Tibial nerve (tissue), 4 donors: Measurements from ENCODE around the gene FBN1. TPM values are rescaled to one million over a fixed set of nuclear protein-coding genes. Genes with fewer than 3 reads are reported as not detected.
A peak's percentile ranks its signal among the peaks of the same experiment; 100 is the strongest.

Experiments
- DNase-seq, 2 donors: peaks; one replicate each; pipeline ENCODE4 v3.0.0-alpha.2; 2019; ENCODE audit warnings: low spot score in 2 of 2
- H3K27ac ChIP-seq, 4 donors: fragments of 200-600 bp; sonication (generic) in 3 of 4; one replicate each; pipeline ENCODE4 v1.5.1; 2017 to 2019; ENCODE audit warnings: mild to moderate bottlenecking in 1 of 4
- H3K27me3 ChIP-seq, 2 donors: fragments of 200-600 bp; sonication (generic) in 1 of 2; one replicate each; pipeline versions ENCODE4 v1.5.1 to v1.6.0; 2017 to 2019
- H3K36me3 ChIP-seq, 3 donors: fragments of 200-600 bp; sonication (generic); one replicate each; pipeline ENCODE4 v1.5.1; 2018 to 2019
- H3K4me1 ChIP-seq, 4 donors: fragments of 200-600 bp; sonication (generic) in 3 of 4; one replicate each; pipeline ENCODE4 v1.5.1; 2017 to 2019
- H3K4me3 ChIP-seq, 4 donors: fragments of 200-600 bp; sonication (generic) in 3 of 4; one replicate each; pipeline ENCODE4 v1.5.1; 2017 to 2019; ENCODE audit warnings: mild to moderate bottlenecking in 1 of 4, moderate library complexity in 1 of 4
- H3K9me3 ChIP-seq, 4 donors: fragments of 200-600 bp; sonication (generic) in 3 of 4; one replicate each; pipeline ENCODE4 v1.5.1; 2017 to 2019
- CTCF ChIP-seq, 5 experiments: fragments of 200-600 bp in 3 of 5; fragments of 450-650 bp in 2 of 5; sonication (generic) in 3 of 5; IDR thresholded peaks; one replicate each; pipeline ENCODE4 v1.5.1; 2016 to 2019; ENCODE audit warnings: antibody characterized with exemption in 5 of 5, mild to moderate bottlenecking in 3 of 5, moderate library complexity in 2 of 5
- EP300 ChIP-seq, 2 donors: sonication (generic); formaldehyde crosslinking; IDR thresholded peaks; one replicate each; pipeline ENCODE4 v1.6.1; 2017; ENCODE audit warnings: antibody characterized with exemption in 2 of 2, mild to moderate bottlenecking in 1 of 2
- POLR2A ChIP-seq, 2 donors: fragments of 450-650 bp; IDR thresholded peaks; one replicate each; pipeline ENCODE4 v1.6.1; 2017; ENCODE audit warnings: antibody characterized with exemption in 2 of 2, mild to moderate bottlenecking in 2 of 2, moderate library complexity in 2 of 2
- WGBS, 2 donors: methylation state at CpG; one replicate each; pipeline ENCODE4 v1.1.5; 2018; 5-methylcytosine and 5-hydroxymethylcytosine counted together
- total RNA-seq, 4 donors: library from RNA; depleted of rRNA; stranded (reverse); fragments of >200 nt; gene quantifications; one replicate each; pipeline ENCODE4 v1.1.0, GENCODE V29; 2016

The FBN1 gene
- total RNA-seq, 4 donors from 2014 or later: 144 to 293 (median 234) TPM

GRCh38 chr15:48392356-48392755 lies 253.2 kb downstream of the FBN1 start:
- WGBS, 2 donors: 28% methylated on average over 4 of the region's 4 CpGs
- Histone ChIP-seq H3K27me3 (no peaks in the 10 kb centered on the region), H3K4me1 (peaks cover 0 to 64% (median 14%) of the 10 kb centered on the region in 4 donors), H3K9me3 (no peaks in the 10 kb centered on the region), H3K4me3 (no peak overlapping the region), H3K27ac (peak overlapping the region in 3 of 4 donors; percentile 43 to 83 (median 70)), H3K36me3 (no peaks in the 10 kb centered on the region)
- TF ChIP-seq EP300 (IDR thresholded peaks at IDR 0.05): peak in 1 of 2 donors; percentile 75
- no peak for TF ChIP-seq CTCF (IDR thresholded peaks at IDR 0.05)
- DNase-seq: peak in 1 of 2 donors; percentile 86

DNA sequence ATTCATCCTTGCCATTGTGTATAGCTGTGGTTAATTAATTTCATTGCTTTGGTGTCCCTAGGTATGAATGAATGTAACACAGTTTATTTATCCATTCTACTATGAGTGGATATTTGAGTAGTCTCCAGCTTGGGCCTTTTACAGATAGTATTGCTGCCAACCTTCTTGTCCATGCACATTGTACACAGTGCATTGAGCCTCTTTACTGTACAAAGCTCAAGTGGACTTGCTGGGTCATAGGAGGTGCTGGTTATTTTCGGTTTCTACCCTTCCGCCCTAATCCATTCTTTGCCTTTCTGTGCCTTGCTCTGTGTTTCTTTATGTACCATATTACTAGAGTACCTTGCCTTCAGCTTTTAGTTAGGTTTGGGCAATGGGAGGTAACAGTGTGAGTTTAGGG lies 253.6 kb downstream of the FBN1 start:
- Histone ChIP-seq H3K27me3 (no peaks in the 10 kb centered on the region), H3K4me3 (no peak overlapping the region), H3K27ac (peak overlapping the region in 3 of 4 donors; percentile 43 to 83 (median 70)), H3K36me3 (no peaks in the 10 kb centered on the region), H3K9me3 (no peaks in the 10 kb centered on the region), H3K4me1 (peaks cover 0 to 64% (median 14%) of the 10 kb centered on the region in 4 donors)
- no peak for TF ChIP-seq POLR2A (IDR thresholded peaks at IDR 0.05)
- DNase-seq: no peak
- 92 to 95% methylated on average over 2 of the region's 2 CpGs for whole genome bisulfite sequencing, 2 donors

DNA sequence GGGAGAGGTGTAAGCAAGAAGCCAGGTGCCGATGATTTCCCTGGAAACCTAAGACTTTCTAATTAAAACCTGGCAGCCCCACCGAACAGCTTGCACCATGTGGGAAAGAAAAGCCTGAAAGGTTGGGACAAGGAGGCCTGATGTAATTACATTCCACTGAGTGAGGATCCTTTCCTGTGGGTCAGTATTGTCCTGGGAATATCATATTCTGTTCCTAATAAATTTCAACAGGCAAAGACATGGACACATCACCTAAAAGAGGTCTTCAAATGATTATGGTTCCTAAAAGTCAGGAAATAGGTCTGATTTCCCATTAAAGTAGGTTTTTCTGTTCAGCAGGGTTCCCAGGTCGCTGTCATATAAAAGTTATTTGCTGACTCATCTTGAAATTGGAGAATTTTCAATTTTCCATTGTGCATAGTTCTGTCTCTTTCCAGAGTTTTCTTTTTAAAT lies 255.8 kb downstream of the FBN1 start:
- H3K27me3 ChIP-seq: no peaks in the 10 kb centered on the region
- H3K27ac ChIP-seq: peak overlapping the region in 2 of 4 donors; percentile 65 to 66
- no peaks in the 10 kb centered on the region for H3K36me3 ChIP-seq
- whole genome bisulfite sequencing, 2 donors: 58 to 63% methylated on average over 3 of the region's 3 CpGs
- peaks cover 0 to 55% (median 10%) of the 10 kb centered on the region in 4 donors for H3K4me1 ChIP-seq
- H3K9me3 ChIP-seq: no peaks in the 10 kb centered on the region
- no peak overlapping the region for H3K4me3 ChIP-seq
- no peak for DNase-seq
- TF ChIP-seq EP300 (IDR thresholded peaks at IDR 0.05): peak in 1 of 2 donors; percentile 20
- no peak for TF ChIP-seq CTCF (IDR thresholded peaks at IDR 0.05)

- DNase-seq: no peak
- Histone ChIP-seq H3K27me3 (no peaks in the 10 kb centered on the region), H3K9me3 (no peaks in the 10 kb centered on the region), H3K36me3 (no peaks in the 10 kb centered on the region), H3K27ac (peak overlapping the region in 2 of 4 donors; percentile 65 to 66), H3K4me3 (no peak overlapping the region), H3K4me1 (peaks cover 0 to 55% (median 9%) of the 10 kb centered on the region in 4 donors)
- WGBS, 2 donors: 36 to 44% methylated on average over 1 of the region's 1 CpG
- TF ChIP-seq EP300 (IDR thresholded peaks at IDR 0.05): no peak
- TF ChIP-seq POLR2A (IDR thresholded peaks at IDR 0.05): no peak
- TF ChIP-seq CTCF (IDR thresholded peaks at IDR 0.05): no peak
These were observed 256.6 kb downstream of the FBN1 start for GRCh38 chr15:48388910-48389309.

DNA sequence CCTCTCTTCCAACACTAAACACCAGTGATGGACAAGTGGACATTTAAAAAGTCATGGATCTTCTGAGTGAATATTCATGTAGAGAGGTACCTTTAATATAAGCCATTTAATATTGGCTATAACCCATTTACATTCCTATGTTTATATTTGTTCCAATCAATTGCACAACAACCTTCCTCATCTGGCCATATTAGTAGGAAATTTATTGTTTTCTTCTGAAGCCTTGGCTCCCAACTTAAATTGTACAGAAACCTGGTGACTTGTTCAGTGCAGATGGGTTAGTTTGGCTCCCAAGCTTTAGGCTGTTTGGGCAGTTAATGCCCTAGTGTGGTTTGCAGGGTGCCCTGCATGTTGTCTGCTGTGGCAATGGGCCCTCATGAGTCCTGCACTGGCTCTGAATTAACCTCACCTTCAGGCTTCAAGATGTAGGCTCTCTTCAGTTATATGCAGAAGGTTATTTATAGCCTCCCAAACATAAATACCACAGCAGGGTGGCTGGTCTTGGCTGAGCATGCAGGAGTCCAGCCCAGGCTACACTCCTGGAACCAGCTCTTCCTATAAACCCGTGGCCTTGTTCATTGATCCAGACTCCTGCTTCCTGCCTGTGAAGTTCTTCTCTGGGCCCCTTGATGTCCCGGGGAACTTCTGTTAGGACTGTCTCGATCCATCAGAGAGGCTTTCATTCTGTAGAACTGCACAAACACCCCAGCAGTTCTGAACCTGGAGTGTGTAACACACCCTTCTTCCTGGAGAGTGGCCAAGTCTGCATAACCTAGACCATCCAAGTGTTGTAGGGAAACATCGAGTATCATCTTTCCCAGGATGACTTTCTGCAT lies 257.3 kb downstream of the FBN1 start:
- Histone ChIP-seq H3K27me3 (no peaks in the 10 kb centered on the region), H3K4me1 (peaks cover 0 to 50% (median 5%) of the 10 kb centered on the region in 4 donors), H3K9me3 (no peaks in the 10 kb centered on the region), H3K4me3 (no peak overlapping the region), H3K27ac (peak overlapping the region in 1 of 4 donors; percentile 66), H3K36me3 (no peaks in the 10 kb centered on the region)
- WGBS, 2 donors: 49 to 55% methylated on average over 4 of the region's 4 CpGs
- TF ChIP-seq POLR2A (IDR thresholded peaks at IDR 0.05) (no peak), CTCF (IDR thresholded peaks at IDR 0.05) (no peak), EP300 (IDR thresholded peaks at IDR 0.05) (no peak)
- no peak for DNase-seq
